Fibroblast of skin of scalp (primary cell): ENCODE data around the gene ARHGAP29.

Experiments
- DNase-seq: peaks from one replicate; pipeline ENCODE4 v3.0.0-alpha.2; 2013

The ARHGAP29 gene

DNA sequence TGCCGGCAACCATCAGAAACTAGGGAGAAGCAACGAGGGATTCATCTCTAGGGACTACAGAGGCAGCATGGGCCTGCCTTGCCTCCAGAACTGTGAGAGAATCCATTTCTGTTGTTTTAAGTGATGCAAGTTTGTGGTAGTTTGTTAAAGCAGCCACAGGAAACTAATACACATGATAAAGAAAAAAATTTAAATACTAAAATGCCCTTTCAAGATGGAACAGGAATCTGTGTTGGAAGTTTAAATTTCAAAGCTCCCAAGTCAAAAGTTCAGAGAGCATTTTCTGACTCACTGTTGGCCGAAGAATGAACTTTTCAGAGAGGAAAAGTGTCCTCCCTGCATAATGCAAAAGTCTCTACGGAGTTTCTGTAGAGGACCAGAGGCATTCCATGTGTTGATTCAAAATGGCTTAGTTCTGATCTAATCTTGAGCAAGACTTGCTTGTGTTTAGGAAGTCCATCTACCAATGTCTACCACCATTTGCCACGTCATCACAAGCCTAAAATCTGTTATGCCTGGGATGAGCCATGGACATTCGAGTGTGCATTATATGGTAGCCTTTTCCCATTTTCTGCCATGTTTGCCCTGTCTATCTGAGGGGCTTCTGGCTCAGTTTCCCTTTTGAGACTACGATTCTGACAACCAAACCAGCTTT lies 22.4 kb upstream of the ARHGAP29 start:
- no peak for DNase-seq

DNA sequence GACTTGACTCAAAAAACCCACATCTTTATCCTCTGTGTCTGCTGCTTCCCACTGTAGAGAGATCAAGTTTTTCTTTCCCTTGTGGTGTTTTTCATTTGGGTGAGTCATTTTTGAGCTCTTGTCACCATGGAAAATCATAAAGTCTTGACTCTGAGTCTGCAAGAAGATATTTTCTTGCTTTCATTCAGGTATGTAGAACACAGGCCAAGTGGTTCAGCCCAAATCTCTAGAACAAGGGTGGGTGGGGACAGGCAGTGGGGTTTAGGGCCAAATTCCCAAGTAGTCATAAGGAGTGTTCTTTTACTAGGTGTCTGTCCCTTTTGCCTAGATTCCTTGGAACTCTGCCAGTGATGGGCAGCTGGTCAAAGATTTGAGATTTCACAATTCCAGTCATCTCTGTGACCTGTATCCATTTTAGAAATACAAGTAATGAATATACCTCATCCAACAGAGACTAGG lies 21.5 kb upstream of the ARHGAP29 start:
- DNase-seq = peak; percentile 89

DNA sequence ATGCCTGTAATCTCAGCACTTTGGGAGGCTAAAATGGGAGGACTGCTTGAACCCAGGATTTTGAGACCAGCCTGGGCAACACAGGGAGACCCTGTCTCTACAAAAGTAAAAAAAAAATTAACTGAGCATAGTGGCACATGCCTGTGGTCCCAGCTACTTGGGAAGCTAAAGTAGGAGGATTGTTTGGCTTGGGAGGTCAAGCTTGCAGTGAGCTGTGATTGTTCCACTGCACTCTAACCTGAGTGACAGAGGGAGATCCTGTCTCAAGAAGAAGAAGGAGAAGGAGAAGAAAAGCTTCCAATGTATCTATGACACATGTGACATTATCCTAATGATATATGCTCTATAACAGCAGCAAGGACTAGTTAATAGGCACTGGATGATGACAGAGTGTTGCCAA lies 20.1 kb upstream of the ARHGAP29 start:
- DNase-seq = no peak

DNA sequence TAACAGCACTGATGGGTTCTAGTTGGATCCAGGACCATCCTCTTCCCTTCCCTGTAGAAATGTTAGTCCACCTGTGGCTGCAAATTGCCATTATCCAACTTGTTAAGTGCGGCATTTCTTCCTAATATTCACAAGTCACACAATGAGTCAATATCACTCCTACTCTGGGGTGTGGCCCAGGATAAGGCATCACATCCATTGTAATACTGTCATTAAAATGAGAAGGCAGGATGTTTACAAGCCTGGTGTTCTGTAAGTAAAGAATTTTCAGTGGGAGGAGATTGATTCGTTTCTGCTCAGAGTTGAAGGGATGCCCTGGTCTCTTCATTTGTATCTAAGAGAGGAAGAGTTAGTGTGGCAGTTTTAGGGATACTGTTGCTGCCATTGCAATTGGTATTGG lies 18.1 kb upstream of the ARHGAP29 start:
- no peak for DNase-seq

DNA sequence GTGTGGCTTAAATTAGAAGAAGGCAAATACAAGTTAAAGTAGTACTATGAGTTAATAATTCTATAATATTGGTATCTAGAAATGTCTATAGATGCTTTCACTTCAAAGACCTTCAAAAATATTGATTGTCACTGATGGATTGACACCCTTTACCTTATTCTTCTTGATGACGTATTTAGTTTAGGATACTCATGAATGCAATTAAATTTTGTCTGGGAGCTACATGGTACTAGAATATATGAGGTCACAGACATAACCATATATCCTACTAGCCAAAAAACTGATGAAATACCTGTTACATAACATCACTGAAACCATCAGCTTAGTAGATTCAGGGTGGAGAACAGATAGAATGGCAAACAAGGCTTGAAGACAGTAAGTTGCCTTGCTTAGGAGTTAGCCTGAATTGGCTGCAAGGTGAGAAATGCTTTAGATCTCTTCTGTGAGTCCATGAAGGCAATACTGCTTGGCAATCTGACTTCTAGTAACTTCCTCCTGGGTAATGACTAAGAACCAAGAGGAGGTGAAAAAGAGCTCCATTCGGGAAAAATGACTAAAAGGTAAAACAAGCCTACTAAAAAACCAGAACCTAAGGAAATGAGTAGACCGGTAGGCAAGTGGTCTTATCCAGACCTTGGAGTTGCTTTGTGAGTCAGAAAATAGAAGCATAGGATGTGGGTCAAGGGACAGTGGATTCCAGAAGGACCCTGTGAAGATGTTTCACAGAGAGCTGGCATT lies 16.9 kb upstream of the ARHGAP29 start:
- DNase-seq = no peak

DNA sequence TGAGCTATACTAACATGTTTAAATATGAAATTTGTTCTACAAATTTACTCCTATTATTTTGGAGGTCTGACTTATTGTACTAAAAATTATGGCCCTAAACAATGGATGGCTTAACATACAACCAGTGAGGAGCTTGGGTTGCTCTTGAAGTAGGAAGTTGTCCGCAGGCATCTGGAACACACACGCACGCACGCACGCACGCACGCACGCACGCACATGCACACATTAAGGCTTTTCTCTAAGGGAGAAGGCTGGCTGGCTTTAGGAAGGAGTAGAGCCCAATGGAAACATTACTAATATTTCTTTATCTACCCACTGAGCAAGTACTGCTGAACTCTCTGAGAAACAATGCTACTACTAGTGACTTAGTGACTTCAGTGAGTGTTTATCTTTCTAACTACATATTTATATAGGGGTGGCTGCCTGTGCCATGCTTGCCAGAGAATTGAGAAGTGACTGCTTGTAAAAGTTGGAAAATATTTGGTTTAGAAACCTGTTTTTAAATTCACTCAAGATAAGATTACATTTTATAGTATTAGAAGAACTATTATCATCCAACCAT lies 16.2 kb upstream of the ARHGAP29 start:
- no peak for DNase-seq

DNA sequence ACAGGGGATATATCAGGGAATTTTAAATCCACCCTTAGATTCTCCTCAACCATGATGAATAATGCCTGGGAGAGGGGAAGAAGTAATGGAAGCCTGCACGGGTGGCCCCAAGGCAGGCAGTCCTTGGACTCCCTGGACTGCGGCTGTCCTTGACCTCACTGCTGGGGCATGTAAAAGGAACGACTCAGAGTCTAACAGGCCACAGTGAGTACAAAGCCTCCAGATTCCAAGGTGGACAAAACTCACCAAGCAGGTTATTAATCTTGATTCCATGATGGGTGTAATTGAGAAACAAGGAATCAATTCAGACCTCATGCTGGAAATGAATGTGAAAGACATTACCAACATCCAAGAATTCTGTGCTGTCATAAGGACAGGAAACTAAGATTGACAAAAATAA lies 13.0 kb upstream of the ARHGAP29 start:
- DNase-seq = no peak

DNA sequence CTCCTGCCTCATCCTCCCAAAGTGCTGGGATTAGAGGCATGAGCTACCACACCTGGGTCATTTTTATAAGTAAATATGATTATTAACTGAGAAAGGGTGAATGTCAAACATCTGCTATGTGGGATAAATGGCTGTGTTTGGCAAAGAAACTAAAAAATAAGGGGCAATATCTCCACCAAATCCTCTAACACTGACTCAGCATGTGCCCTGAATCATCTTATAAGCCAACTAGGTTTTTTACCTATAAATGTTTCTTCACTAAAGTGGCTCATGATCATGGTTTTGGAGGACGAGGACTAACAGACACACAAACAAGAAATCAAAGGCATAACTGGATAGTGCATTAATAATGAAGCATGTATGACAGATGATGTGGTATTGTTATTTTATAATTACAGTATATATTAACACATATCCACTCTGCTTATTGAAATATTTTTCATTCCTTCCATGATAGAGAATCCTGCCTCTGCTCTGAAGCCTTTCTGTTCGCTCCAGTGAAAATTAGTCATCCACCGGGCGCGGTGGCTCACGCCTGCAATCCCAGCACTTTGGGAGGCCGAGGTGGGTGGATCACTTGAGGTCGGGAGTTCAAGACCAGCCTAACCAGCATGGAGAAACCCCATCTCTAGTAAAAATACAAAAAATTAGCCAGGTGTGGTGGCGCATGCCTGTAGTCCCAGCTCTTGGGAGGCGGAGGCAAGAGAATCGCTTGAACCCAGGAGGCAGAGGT lies 11.7 kb upstream of the ARHGAP29 start:
- DNase-seq = peak; percentile 40

DNA sequence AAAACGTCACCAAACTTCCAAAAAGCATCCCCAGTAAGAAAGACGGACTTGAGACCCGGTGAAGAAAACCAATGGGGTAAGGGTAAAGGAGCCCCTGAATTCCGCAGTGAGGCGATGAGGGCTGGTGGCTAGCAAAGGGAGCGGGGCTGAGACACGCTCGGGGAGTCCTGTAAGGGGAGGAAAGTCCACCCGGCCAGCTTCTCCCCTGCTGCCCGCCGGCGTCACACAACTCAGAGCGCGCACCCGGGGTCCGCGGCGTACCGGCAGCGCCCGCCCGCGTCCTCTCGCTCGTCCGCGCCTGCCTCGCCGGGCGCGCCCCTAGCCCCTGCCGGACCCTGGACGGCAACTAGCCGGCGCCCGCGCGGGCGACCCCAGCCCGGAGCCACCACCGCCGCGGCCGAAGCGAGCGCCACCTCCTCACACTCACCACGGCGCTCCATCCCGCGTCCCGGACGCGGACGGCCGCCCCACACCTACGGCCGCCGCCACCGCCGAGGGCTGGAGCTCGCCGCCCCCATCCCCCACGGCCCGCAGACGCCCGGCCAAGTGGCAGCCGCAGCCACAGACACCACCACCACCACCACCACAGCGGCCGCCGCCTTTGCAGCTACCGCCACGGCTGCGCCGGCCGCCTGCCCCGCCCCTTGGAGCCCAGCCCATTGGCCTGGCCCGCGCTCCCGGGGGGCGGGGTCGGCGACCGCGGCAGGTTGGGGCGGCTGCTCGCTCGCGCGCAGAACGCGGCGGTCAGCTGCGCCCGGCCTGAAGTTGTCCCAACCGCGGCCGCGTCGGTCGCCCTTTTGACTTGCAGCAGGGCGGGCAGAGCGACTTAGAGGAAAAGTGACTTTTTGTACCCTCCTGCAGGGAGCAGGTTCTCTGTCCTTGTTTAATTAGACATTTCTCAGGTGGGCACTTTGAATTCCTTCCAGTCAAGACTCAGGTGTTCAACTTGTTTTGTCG lies 10.0 kb upstream of the ARHGAP29 start:
- peak; percentile 58 for DNase-seq

DNA sequence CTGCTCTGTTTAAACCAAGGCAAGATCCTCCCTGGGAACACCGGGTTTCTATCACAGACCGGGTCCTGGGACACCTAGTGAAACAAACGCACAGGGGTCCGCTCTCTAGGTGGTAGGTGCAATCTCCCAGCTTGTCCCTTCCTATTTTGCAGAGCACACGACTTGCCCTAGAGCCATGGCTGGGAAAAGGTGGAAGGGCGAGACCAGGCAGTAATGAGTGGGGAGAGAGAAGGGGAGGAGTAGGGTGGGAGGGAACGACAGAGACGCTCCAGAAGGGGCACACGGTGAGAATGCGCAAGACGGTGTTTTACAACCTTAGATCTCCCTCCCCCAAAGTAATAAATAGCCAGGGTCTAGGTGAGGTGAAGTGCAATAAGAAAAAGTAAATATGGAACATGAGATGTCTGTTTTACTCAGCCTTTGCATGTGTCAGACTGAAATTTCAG lies 9.3 kb upstream of the ARHGAP29 start:
- DNase-seq = no peak

DNA sequence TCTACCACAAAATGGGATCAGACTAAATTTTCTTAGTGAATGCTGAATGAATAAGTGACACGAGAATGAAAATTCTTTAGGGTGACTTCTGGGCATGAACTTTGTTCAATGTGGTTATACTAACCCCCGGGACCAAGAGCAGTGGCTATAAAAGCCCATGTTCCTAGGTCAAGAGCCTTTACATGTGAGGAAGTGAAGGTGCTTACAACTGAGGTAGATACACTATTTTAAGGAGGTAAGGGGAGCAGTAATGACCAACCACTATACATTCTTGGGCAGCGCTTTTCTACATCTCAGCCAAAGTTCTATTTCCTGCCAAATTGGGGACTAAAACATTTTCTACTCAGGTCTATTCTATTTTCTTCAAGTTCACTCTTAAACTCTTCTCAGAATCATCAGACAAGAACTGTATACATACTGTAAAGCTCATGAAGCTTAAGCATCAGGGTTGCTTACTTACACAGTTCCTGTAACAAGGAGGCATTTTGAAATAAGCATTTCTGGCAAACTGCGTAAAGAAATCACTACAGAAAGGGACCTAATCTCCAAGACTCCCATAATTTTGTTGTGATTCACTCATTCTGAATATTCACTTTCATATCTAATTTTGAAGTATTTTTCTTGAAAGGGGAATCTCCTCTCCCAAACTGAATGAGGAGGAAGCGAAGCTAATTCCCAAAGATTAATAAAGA lies 8.5 kb upstream of the ARHGAP29 start:
- DNase-seq = no peak

DNA sequence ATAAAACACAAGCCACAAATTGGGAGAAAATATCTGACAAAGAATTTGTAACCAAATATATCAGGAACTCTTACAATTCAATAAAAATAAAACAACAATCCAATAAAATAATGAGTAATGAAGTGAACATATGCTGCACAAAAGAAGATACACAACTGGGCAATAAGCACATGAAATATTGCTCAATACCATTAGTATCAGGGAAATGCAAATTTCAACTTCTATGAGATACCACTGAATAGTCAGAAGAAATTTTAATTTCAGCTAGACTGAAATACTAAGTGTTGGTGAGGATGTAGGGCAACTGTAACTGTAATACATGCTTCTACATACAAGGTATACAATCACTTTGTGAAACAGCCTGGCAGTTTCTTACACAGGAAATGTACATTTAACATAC lies 7.4 kb upstream of the ARHGAP29 start:
- no peak for DNase-seq

DNA sequence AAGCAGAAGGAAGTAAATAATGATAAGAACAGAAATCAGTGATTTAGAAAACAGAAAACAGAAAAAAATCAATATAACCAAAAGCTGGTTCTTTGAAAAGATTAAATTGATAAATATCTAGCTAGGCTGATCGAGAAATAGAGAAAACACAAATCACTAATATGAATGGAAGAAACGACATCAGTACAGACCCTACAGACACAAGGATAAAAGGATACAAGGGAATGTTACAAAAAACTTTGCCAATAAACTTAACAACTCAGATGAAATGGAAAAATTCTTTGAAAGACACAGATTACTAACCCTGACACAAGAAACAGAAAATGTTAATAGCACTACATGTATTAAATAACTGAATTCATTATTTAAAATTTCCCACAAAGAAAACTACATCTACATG lies 6.3 kb upstream of the ARHGAP29 start:
- no peak for DNase-seq

DNA sequence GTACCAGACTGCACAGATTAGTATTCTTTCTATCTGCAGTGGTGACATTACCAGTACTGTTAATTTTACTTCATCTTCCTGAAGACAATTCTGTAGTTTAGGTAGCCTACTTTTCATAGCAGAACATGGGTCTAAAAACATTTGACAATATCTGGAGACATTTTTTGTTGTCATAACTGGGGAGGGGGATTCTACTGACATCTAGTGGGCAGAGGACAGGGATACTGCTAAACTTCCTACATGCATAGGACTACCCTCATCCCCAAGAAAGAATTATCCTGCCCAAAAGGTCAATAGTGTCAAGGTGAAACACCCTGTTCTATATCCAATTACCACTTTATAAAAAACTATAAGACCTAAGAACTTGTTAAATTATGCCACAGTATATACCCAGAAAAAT lies 3.4 kb upstream of the ARHGAP29 start:
- DNase-seq = peak; percentile 48

DNA sequence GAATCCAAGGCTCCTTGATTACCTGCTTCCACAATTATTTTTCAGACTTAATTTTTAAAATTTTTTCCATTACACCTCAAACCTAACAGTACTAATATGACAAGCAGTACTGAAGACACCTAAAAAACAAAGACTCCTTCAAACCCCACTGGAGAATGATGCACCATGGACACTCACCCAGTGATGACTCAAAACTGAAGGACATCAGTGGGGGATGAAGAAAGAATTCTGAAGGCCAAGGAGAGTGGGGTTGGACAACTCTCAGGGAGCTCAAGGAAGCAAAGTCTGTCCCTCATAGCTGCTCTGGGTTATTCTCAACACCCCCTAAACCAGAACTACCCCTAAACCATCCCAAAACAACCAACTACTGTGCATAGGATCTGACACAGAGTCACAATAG lies 2.4 kb upstream of the ARHGAP29 start:
- DNase-seq = peak; percentile 13

DNA sequence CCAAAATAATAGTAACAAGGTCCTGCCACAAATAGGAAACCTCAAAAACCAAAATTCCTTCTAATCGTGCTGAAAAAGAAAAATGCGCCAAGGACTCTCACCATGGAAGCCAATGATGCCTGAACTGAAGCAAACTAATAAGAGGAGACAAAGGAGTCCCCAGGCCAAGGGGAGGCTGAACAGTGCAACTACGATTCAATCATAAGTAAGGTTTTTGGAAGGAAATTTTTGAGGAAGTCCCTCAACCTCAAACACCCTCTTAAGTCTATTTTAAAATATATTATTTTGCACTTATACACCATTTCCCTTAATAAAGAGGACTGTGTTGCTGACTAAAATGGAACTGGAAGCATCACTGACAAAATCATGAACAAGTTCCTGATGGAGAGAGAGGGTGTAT lies 1.7 kb upstream of the ARHGAP29 start:
- DNase-seq = no peak

DNA sequence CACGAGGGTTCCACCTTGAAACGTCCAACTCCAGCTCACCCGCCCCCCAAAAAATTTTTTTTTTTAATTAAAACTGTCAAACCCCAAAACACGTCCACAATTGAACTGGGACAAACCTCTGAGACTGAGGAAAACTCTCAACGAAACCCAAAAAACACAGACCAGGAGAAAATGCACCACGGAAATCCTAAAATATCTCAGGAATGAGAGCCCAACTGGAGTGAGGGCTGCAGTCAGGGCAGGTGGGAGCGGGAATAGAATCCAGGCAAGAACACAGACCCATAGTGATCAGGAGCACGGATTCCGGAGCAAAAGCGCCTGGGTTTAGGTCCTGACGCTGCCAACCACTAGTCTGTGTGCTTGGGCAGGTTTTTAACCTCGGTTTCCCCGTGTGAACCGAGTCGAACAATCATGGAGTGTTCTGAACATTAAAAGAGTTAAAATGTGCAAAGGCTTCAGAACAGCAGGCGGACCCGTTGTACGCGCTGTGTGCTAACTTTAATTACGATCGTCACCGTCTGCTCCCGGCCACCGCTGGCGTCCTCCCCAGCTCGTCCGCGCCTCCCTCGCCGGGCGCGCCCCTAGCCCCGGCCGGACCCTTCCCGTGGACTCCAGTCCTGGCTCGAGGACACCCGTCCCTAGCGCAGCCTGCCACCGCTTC lies 624 bp downstream of the ARHGAP29 start:
- DNase-seq = peak; percentile 42

DNA sequence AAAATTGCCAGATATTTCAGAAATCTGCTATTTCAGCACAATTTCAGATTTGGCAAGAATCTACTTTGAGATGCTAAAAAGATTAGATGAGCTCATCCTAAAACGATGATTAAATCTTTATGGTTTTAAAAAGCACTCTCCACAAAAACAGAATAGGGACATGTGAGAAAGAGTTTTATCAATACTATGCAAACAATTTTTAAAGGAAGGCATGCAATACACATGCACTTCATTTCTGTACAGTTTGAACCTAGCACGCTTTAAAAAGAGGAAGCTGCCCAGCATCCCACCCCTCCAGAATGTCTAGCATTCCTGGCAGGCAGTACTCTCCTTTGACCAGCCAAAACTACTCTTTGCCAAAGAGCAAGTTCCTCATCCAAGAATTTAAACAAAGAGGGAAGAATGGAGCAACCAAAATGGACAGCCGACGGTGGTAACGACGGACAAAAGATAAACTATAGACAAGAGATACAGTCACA lies 1.3 kb downstream of the ARHGAP29 start:
- peak; percentile 75 for DNase-seq

DNA sequence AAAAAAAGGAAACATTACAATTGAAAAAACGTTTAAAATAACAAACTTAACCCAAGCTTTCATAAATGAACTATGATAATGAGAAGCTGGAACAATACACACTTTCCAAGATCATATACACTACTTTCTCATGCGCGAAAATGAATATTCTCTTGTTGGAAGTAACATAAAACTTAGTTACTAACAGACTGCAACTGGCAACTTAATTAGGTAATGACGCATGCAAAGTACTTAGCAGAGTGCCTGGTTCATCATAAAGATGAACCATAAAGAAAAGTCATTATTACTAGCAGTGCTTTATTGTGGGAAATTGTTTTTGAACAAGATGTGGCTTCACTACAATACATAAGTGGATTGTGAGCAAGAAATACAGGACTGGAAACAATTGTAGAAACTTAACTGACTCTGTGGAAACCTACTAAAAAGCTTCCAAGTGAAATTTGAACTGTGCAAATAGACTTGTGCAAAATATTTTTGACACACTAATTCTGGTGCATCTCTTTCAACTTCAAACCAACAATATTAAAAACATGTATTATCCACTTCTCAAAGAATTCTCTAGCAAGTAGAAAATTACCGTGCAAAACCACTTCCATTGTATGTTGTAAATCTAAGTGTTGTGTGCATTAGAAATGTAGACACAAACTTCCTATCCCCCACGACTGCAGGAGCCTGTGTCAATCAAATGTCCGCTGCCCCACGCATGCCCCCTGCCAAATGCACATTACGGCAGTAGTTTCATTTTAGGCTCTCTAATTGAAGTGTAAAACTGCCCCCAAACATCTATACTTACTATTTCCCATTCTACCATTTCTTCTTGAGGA lies 2.0 kb downstream of the ARHGAP29 start:
- DNase-seq = no peak

DNA sequence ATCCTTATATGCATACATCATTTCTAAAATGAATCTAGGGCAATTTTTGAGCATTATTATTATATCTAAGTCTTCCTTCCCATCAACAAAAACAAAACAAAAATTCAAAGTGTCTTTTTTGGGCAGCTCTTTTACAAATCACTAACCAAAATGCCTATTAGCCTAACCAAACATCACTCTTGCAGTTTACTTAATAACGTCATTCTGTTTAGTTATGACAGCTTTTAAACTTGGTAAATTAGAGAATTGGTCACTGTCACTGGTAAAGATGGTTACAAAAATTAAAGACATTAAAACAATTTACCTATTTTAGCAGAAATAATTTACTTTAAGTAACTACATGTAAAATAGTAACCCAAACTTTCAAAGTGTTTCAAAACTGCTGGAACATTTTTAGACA lies 2.8 kb downstream of the ARHGAP29 start:
- no peak for DNase-seq
